HEK293T (cell line): Measurements from ENCODE around the gene ATG3.

ENCODE experiments used
- BHLHE40 ChIP-seq: fragments of 450-650 bp; IDR thresholded peaks from 2 replicates; pipeline ENCODE4 v1.6.1; 2016; ENCODE audit warnings: mild to moderate bottlenecking, moderate library complexity, borderline replicate concordance
- LEF1 ChIP-seq: fragments of 450-650 bp; IDR thresholded peaks from 2 replicates; pipeline ENCODE4 v1.6.1; 2017; ENCODE audit warnings: mild to moderate bottlenecking, borderline replicate concordance

GRCh38 chr3:112550859-112551258 lies 10.9 kb downstream of the ATG3 start:
- no peak for TF ChIP-seq LEF1
- no peak for TF ChIP-seq BHLHE40
